GM12873 (cell line): Measurements from ENCODE around the gene ANXA2R.

ENCODE experiments used
- TF ChIP-seq, protein P1 (sequence below): IDR thresholded peaks from 2 replicates; pipeline ENCODE4 v1.5.1; 2012; ENCODE audit warnings: low read depth, mild to moderate bottlenecking, moderate library complexity, low read length, control low read depth; ENCODE audit not compliant: insufficient read depth; ENCODE audit errors: missing control alignments

Gene ANXA2R

DNA sequence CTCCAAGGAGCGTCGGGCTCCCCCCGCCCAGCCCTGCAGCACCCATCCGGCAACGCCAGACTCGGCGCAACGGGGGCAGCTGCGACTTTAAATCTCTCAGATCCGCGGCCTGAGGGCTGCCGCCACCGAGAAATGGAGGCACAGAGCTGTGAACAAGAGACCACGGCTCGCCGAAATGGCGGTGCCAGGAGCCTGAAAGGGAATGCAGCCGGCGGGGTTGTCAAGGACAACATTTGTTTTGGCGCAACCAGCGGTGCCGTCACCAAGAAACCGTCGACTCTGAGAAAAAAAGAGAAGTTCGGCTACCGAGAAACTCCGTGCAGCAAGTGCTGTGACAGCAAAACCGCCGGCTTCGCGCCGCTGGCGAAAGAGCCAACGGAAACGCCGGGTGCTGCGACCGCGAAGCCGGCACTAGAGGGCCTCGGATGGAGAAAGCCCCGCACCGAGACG is 2.1 kb upstream of the ANXA2R start:
- TF ChIP-seq, protein P1, sequence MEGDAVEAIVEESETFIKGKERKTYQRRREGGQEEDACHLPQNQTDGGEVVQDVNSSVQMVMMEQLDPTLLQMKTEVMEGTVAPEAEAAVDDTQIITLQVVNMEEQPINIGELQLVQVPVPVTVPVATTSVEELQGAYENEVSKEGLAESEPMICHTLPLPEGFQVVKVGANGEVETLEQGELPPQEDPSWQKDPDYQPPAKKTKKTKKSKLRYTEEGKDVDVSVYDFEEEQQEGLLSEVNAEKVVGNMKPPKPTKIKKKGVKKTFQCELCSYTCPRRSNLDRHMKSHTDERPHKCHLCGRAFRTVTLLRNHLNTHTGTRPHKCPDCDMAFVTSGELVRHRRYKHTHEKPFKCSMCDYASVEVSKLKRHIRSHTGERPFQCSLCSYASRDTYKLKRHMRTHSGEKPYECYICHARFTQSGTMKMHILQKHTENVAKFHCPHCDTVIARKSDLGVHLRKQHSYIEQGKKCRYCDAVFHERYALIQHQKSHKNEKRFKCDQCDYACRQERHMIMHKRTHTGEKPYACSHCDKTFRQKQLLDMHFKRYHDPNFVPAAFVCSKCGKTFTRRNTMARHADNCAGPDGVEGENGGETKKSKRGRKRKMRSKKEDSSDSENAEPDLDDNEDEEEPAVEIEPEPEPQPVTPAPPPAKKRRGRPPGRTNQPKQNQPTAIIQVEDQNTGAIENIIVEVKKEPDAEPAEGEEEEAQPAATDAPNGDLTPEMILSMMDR: no peak

DNA sequence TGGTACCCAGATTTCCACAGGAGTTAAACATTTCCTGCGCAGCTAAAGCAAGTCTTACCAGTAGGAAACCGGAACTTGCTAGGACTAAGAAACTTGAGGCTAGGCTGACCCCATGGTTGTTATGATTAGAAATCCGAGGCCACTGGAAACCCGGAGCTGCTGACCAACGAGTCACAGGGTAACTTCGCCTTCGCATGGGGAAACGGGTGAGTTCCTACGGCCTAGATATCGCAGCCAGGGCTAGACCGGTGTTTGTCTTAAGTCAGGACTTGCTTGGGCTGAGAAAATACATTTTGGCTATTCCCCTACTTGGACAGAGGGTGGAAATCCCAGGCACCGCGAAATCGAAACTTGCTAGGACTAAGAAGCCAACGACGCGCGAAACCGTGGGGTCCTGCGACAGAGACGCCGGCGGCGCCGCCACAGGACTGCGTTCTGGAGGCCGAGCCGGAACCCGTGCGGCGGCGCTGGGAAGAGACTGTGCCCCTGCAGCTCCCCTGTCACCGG is 1.6 kb upstream of the ANXA2R start:
- TF ChIP-seq, protein P1: no peak

DNA sequence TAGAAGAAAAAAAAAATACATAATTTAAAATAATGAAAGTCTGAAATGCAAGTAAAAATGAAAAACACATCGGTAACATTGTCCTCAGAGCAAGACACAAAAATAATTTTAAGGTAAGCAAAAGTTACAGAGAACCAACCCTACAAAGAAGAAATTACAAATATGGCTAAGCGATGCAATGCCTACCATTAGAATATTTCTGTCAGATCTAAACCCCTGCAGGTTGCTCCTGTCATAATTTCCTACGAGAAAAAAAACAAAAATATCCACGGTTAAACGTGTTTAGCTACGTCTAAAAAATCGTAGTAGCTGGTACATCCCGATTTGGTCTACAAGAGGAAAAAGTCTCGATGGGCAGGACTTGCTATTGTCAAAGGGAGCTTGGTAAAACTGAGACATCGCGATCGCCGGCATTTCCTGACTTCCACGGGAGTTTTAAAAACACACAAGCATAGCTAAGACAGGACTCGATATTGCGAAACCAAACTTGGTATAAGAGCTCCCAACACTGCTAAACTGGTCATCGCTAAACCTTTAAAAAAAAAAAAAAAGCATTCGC is 1.1 kb upstream of the ANXA2R start:
- TF ChIP-seq, protein P1: no peak

DNA sequence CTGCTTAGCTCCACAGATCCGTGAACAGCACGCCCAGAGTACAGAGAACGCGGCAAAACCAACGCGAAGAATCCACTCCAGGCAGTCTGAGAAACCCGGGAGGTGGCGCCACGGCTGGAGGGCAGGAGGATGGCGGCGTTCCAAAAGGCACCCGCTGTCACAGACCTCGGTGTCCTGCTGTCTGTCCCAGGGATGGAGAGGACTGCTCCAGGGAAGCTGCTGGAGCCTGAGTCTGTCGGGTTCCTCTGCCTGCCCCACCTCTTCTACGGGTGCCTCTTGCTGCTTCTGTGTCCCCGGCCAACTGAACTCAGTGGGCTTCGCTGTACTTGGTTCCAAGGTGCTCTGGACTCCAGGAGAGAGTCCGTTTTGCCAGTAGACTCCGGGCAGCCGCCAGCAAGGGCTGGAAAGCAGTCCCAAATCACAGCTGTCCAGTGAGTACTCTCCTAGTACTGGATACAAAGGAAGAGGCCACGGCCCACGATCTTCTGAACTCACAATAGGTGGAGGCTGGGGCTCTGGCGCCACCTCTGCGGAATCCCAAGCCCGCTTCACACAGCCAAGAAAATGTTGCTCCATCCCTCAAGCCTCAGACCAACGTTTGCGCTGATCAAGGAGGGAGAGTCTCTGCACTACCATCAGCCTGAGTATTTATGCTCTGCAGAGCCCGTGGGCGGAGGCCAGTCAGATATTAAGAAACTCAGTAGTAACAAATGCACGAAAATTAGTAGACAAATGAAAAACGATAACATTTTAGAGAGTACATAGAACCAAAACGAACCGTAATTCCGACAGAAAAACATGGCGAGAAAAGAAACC is 440 bp downstream of the ANXA2R start:
- TF ChIP-seq, protein P1: peak; percentile 48

DNA sequence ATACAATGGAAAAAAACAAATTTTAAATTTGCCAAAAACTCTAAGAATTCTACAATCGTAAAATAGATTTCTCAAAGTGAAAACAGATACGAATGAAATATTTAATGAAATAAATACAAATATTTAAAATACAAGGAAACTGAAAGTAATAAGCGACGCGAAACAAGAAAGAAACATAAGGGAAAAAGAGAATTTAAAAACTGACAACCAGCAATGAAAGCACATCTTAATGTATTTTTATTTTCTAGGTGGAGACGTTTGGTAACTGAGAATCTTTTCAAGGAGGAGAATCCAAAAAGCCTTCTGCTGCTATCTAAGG is 1.0 kb downstream of the ANXA2R start:
- TF ChIP-seq, protein P1: no peak

DNA sequence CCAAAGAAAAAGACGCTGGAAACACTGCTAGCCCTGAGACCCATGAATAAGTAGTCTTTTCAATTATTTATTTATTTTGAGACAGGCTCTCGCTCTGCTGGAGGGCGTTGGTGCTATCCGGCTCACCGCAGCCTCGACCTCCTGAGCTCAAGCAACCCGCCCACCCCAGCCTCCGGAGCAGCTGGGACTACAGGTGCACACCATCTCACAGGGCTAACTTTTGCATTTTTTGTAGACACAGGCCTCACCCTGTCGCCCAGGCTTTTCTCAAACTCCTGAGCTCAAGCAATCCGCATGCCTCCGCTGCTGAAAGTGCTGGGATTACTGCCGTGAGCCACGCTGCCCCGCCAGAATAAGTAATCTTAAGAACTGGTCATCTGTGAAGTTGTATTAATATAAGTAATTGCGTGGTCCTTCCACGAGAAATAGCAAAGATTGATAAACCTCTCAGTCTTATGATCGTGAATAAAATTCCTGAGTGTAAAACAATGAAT is 1.6 kb downstream of the ANXA2R start:
- TF ChIP-seq, protein P1: no peak
